K562 (cell line): ENCODE results near the gene TENT4B. TPM values are rescaled to one million over a fixed set of nuclear protein-coding genes. Genes with fewer than 3 reads are reported as not detected.

Experiments
- ATAC-seq: fragments of 200-7000 bp; cut with Tn5 transposase; 3 replicates; pipeline ENCODE4 v1.9.1; 2020; ENCODE audit warnings: moderate library complexity
- BruUV-seq: library from RNA; stranded (reverse); fragments of 400-500 nt; replicated peaks from 2 replicates; lab custom pipeline; 2021; lab: Mats Ljungman, UMichigan
- CTCF ChIA-PET: fragments of 300-600 bp; formaldehyde crosslinking; extraction: SDS; loops from one replicate; lab custom pipeline; 2021; ENCODE audit warnings: low intra/inter-chr PET ratio; lab: Yijun Ruan, JAX
- POLR2A ChIA-PET: fragments of 300-600, 350-650 bp; sonication (Branson Sonifier 250); formaldehyde crosslinking; extraction: SDS; loops from one replicate; lab custom pipeline; 2021; ENCODE audit warnings: antibody characterized with exemption, inconsistent platforms; lab: Yijun Ruan, JAX
- DNase-seq, 4 experiments: peaks; one replicate each; pipeline versions ENCODE4 v3.0.0 to v3.0.0-alpha.2; 2011 to 2018; ENCODE audit warnings: low spot score in 3 of 4, mixed read lengths in 3 of 4; ENCODE audit errors: extremely low read depth in 1 of 4
- FAIRE-seq: peaks from 2 replicates; lab custom pipeline; 2011; peaks lifted over from hg19 to GRCh38; lab: Jason Lieb, UNC
- H2AFZ ChIP-seq: 2 replicates; pipeline ENCODE4 v1.6.0; 2011; ENCODE audit warnings: low read depth, low read length, control low read depth, inconsistent platforms
- H3K27ac ChIP-seq: fragments of 200-600 bp; 3 replicates; pipeline ENCODE4 v1.8.0; 2011; ENCODE audit warnings: low read depth, mild to moderate bottlenecking, control low read depth, inconsistent platforms, low read length, moderate library complexity, mixed read lengths; ENCODE audit errors: extremely low read depth
- H3K27me3 ChIP-seq, 2 experiments: fragments of 300-600 bp in 1 of 2; 2 replicates in 1 of 2; 3 replicates in 1 of 2; pipeline versions ENCODE4 v1.6.0 to v1.8.0; 2011; ENCODE audit warnings: inconsistent platforms in 2 of 2, low read length in 2 of 2, mild to moderate bottlenecking in 1 of 2, mixed read lengths in 1 of 2, moderate library complexity in 1 of 2; ENCODE audit not compliant: control insufficient read depth in 2 of 2, insufficient read depth in 2 of 2
- H3K36me3 ChIP-seq: fragments of 300-600 bp; 3 replicates; pipeline ENCODE4 v1.8.0; 2011; ENCODE audit warnings: mild to moderate bottlenecking, low read length, inconsistent platforms; ENCODE audit not compliant: control insufficient read depth, insufficient read depth
- H3K4me1 ChIP-seq, 2 experiments: fragments of 200-600 bp in 1 of 2; replicated peaks in 1 of 2; 2 replicates in 1 of 2; 3 replicates in 1 of 2; pipeline versions ENCODE4 v1.5.1 to v1.8.0; 2011; ENCODE audit warnings: inconsistent platforms in 2 of 2, low read length in 2 of 2, mild to moderate bottlenecking in 1 of 2, mixed read lengths in 1 of 2, moderate library complexity in 1 of 2; ENCODE audit not compliant: control insufficient read depth in 2 of 2, insufficient read depth in 2 of 2
- H3K4me2 ChIP-seq: 2 replicates; pipeline ENCODE4 v1.6.1; 2011; ENCODE audit warnings: low read length, control low read depth, inconsistent platforms, mixed read lengths; ENCODE audit not compliant: insufficient read depth
- H3K4me3 ChIP-seq: fragments of 200-600 bp; sonication (generic), shearing (Covaris generic); 2 replicates; pipeline ENCODE4 v1.5.1; 2016; ENCODE audit warnings: control low read depth, inconsistent platforms
- H3K79me2 ChIP-seq: fragments of 200-600 bp; 3 replicates; pipeline ENCODE4 v1.8.0; 2011; ENCODE audit warnings: low read length, inconsistent platforms; ENCODE audit not compliant: control insufficient read depth, insufficient read depth
- H3K9ac ChIP-seq, 2 experiments: 2 replicates each; pipeline versions ENCODE4 v1.6.0 to v1.6.1; 2011; ENCODE audit warnings: low read depth in 2 of 2, low read length in 2 of 2, control low read depth in 1 of 2, inconsistent platforms in 1 of 2, mild to moderate bottlenecking in 1 of 2, mixed read lengths in 1 of 2; ENCODE audit not compliant: insufficient read depth in 1 of 2
- H3K9me1 ChIP-seq: one replicate; pipeline ENCODE4 v1.6.0; 2011; ENCODE audit warnings: inconsistent platforms, mild to moderate bottlenecking, low read length, moderate library complexity; ENCODE audit not compliant: control insufficient read depth, insufficient read depth
- H3K9me3 ChIP-seq: replicated peaks from 2 replicates; pipeline ENCODE4 v1.5.1; 2011; ENCODE audit warnings: low read depth, low read length, inconsistent platforms; ENCODE audit not compliant: control insufficient read depth, insufficient read depth
- H4K20me1 ChIP-seq: replicated peaks from 2 replicates; pipeline ENCODE4 v1.6.1; 2011; ENCODE audit warnings: low read length, inconsistent platforms, mixed read lengths; ENCODE audit not compliant: control insufficient read depth, insufficient read depth
- ARNT ChIP-seq, 2 experiments: fragments of 450-650 bp; IDR thresholded peaks; 2 replicates each; pipeline ENCODE4 v1.6.1; 2016; ENCODE audit warnings: mild to moderate bottlenecking in 1 of 2
- HDGF ChIP-seq: fragments of 450-650 bp; IDR thresholded peaks from 2 replicates; pipeline ENCODE4 v1.6.1; 2016
- HEY1 ChIP-seq: fragments of 250-450 bp; sonication (Bioruptor Pico); IDR thresholded peaks from 2 replicates; pipeline ENCODE4 v1.5.0; 2020; ENCODE audit warnings: mild to moderate bottlenecking, moderate library complexity, borderline replicate concordance
- IRF1 ChIP-seq: sonication (generic); formaldehyde crosslinking; IDR thresholded peaks from 2 replicates; pipeline ENCODE4 v1.8.0; 2022; ENCODE audit warnings: missing genetic modification reagents, mild to moderate bottlenecking, borderline replicate concordance
- LCOR ChIP-seq: sonication (generic); formaldehyde crosslinking; IDR thresholded peaks from 2 replicates; pipeline ENCODE4 v1.8.0; 2022; ENCODE audit warnings: mild to moderate bottlenecking, missing genetic modification reagents
- MLX ChIP-seq, 2 experiments: fragments of 450-650 bp in 1 of 2; sonication (generic) in 1 of 2; formaldehyde crosslinking; conservative IDR thresholded peaks; 2 replicates each; pipeline versions ENCODE4 v1.4.0 to v1.8.1; 2020 to 2022; ENCODE audit warnings: mild to moderate bottlenecking in 1 of 2, missing genetic modification reagents in 1 of 2
- NRF1 ChIP-seq, 2 experiments: fragments of 450-650 bp; IDR thresholded peaks in 1 of 2; conservative IDR thresholded peaks in 1 of 2; 2 replicates each; pipeline ENCODE4 v1.6.1; 2014; ENCODE audit warnings: mild to moderate bottlenecking in 2 of 2
- RBM17 ChIP-seq: fragments of 200-400 bp; formaldehyde crosslinking; IDR thresholded peaks from 2 replicates; pipeline ENCODE4 v1.6.1; 2017; ENCODE audit warnings: low read depth, mild to moderate bottlenecking, low read length, borderline replicate concordance
- SMARCA4 ChIP-seq: fragments of 450-650 bp; IDR thresholded peaks from 2 replicates; pipeline ENCODE4 v1.6.1; 2016
- TAF7 ChIP-seq: fragments of 450-650 bp; IDR thresholded peaks from 2 replicates; pipeline ENCODE4 v1.6.1; 2016; ENCODE audit warnings: missing genetic modification characterization, missing compliant biosample characterization
- TCFL5 ChIP-seq: fragments of 250-450 bp; sonication (Bioruptor Pico); conservative IDR thresholded peaks from 2 replicates; pipeline ENCODE4 v1.6.1; 2021; ENCODE audit warnings: mild to moderate bottlenecking, moderate library complexity, matching md5 sums
- ZNF316 ChIP-seq: fragments of 450-650 bp; IDR thresholded peaks from 2 replicates; pipeline ENCODE4 v1.6.1; 2016
- ZNF695 ChIP-seq: fragments of 450-650 bp; formaldehyde crosslinking; IDR thresholded peaks from 2 replicates; pipeline ENCODE4 v1.4.0; 2020; ENCODE audit warnings: mild to moderate bottlenecking, moderate library complexity
- WGBS: fragments of 100-300 bp; shearing (Covaris generic); methylation state at CpG from one replicate; pipeline ENCODE4 v1.1.6; 2016; ENCODE audit warnings: low coverage, mixed read lengths; ENCODE audit not compliant: insufficient coverage; ENCODE audit errors: missing lambda C conversion rate; 5-methylcytosine and 5-hydroxymethylcytosine counted together
- in situ Hi-C: fragments of 300-500 bp; cut with MboI; formaldehyde crosslinking; loops from 4 replicates; pipeline ENCODE4 v1.15.0; 2018; ENCODE audit warnings: inconsistent platforms, mixed read lengths
- intact Hi-C: fragments of 100-400 bp; cut with micrococcal nuclease; formaldehyde crosslinking; loops from 2 replicates; pipeline ENCODE4 v1.14.2; 2022
- polyA plus RNA-seq, 8 experiments: library from polyadenylated mRNA; depleted of rRNA in 4 of 8; stranded (reverse) in 5 of 8; unstranded in 3 of 8; fragments of >200 nt; fragmentation: Nextera tagmentation in 2 of 8; fragmentation: Illumina TruSeq in 1 of 8; extraction: Ambion mirVana in 2 of 8; extraction: Trizol in 1 of 8; gene quantifications; 2 replicates each; pipeline versions ENCODE4 v1.2.1 to v1.2.3, GENCODE V29; 2011 to 2014; ENCODE audit warnings: inconsistent platforms in 1 of 8, missing spikeins in 1 of 8
- total RNA-seq, 7 experiments: library from RNA; depleted of rRNA in 6 of 7; stranded (reverse); fragments of >200 nt in 6 of 7; fragmentation: Illumina TruSeq in 2 of 7; extraction: Trizol in 2 of 7; gene quantifications; 2 replicates each; pipeline versions ENCODE4 v1.2.1 to v1.2.3, GENCODE V29; 2011 to 2021; ENCODE audit warnings: low replicate concordance in 1 of 7
- TF ChIP-seq, protein P1 (sequence below): fragments of 250-450 bp; sonication (Bioruptor Pico); IDR thresholded peaks from 2 replicates; pipeline ENCODE4 v1.4.0; 2020
- TF ChIP-seq, protein P2 (sequence below): fragments of 450-650 bp; formaldehyde crosslinking; IDR thresholded peaks from 2 replicates; pipeline ENCODE4 v1.4.0; 2022; ENCODE audit warnings: mild to moderate bottlenecking, moderate library complexity
- TF ChIP-seq, protein P3 (sequence below): sonication (generic); formaldehyde crosslinking; IDR thresholded peaks from 2 replicates; pipeline ENCODE4 v1.8.0; 2022; ENCODE audit warnings: mild to moderate bottlenecking, missing genetic modification reagents

TENT4B gene
- total and polyA plus RNA-seq, 9 of the 15 experiments (the other 6 are each of a cell fraction or from before 2014, with no cell fraction given), result 5.2 to 8.4 (median 7.0) TPM

- TF ChIP-seq, protein P1, sequence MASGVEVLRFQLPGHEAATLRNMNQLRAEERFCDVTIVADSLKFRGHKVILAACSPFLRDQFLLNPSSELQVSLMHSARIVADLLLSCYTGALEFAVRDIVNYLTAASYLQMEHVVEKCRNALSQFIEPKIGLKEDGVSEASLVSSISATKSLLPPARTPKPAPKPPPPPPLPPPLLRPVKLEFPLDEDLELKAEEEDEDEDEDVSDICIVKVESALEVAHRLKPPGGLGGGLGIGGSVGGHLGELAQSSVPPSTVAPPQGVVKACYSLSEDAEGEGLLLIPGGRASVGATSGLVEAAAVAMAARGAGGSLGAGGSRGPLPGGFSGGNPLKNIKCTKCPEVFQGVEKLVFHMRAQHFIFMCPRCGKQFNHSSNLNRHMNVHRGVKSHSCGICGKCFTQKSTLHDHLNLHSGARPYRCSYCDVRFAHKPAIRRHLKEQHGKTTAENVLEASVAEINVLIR (CRISPR knock-in tag), result no peak
- no peak for TF ChIP-seq MLX (CRISPR knock-in tag; conservative IDR thresholded peaks at IDR 0.05)
- no peak for TF ChIP-seq SMARCA4
- peak; percentile 72 for TF ChIP-seq ZNF316
Observed at GRCh38 chr16:50190292-50190691, 37.2 kb downstream of the TENT4B start (continued).

DNA sequence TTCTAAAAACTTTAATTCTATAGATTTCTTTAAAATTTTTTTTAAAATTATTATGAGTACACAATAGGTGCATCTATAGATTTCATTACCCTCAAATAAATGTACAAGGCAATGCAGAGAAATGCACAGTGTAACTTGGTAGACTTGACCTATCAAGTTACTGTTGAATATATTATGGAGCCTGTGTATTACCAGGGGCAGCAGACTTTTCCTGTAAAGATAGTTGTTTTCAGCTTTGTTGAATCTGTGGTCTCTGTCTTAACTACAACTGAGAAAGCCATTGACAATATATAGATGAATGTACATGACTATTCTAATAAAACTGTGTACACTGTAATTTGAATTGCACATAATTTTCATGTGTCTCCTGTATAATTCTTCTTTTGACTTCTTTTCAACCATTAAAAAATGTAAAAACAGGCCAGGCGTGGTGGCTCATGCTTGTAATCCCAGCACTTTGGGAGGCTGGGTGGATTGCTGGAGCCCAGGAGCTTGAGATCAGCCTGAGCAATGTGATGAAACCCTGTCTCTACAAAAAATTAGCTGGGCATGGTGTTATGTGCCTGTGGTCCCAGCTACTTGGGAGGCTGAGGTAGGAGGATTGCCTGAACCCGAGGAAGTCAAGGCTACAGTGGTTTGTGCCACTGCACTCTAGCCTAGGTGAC, 39.4 kb downstream of the TENT4B start:
- BruUV-seq, result no TSS peak
- H3K4me3 ChIP-seq, result no peak overlapping the region
- H3K4me2 ChIP-seq, result no peak overlapping the region
- POLR2A ChIA-PET, result no interaction called here
- ATAC-seq (no peak), DNase-seq (no peak), FAIRE-seq (no peak)
- no peaks in the 10 kb centered on the region for H3K9me3 ChIP-seq
- no peaks in the 10 kb centered on the region for H3K9me1 ChIP-seq
- in situ Hi-C loops, result no loop called here
- H3K79me2 ChIP-seq, result peaks cover 23% of the 10 kb centered on the region
- CTCF ChIA-PET, result no interaction called here
- no peak overlapping the region for H3K9ac ChIP-seq
- no peak overlapping the region for H3K27ac ChIP-seq
- intact Hi-C loops, result no loop called here
- 76% methylated on average over 2 of the region's 2 CpGs for WGBS
- H3K4me1 ChIP-seq, result peaks cover 0 to 3% of the 10 kb centered on the region in 2 experiments; a peak in 3 of 5 replicates
- peaks cover 3% of the 10 kb centered on the region; the same call in 1 of the 2 replicates for H4K20me1 ChIP-seq
- H3K27me3 ChIP-seq, result no peaks in the 10 kb centered on the region
- no peaks in the 10 kb centered on the region for H3K36me3 ChIP-seq
- H2AFZ ChIP-seq, result no peak overlapping the region
- TF ChIP-seq TAF7 (tag) (no peak), HEY1 (CRISPR knock-in tag) (no peak), IRF1 (CRISPR knock-in tag) (no peak), HDGF (no peak), NRF1 (conservative IDR thresholded peaks at IDR 0.05 in 1 of 2, IDR thresholded peaks at IDR 0.05 in 1 of 2) (no peak), ARNT (IDR thresholded peaks at IDR 0.05) (no peak), LCOR (CRISPR knock-in tag) (no peak), ZNF695 (CRISPR knock-in tag) (no peak), RBM17 (no peak), TCFL5 (CRISPR knock-in tag) (no peak)
- TF ChIP-seq, protein P2, sequence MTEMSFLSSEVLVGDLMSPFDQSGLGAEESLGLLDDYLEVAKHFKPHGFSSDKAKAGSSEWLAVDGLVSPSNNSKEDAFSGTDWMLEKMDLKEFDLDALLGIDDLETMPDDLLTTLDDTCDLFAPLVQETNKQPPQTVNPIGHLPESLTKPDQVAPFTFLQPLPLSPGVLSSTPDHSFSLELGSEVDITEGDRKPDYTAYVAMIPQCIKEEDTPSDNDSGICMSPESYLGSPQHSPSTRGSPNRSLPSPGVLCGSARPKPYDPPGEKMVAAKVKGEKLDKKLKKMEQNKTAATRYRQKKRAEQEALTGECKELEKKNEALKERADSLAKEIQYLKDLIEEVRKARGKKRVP, result no peak
- TF ChIP-seq, protein P3, sequence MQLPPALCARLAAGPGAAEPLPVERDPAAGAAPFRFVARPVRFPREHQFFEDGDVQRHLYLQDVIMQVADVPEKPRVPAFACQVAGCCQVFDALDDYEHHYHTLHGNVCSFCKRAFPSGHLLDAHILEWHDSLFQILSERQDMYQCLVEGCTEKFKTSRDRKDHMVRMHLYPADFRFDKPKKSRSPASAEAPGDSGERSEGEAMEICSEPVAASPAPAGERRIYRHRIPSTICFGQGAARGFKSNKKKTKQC, result no peak
